CD4-positive, alpha-beta T cell treated with Interleukin-6 at 100 ng/mL for 8 hours (primary cell): ENCODE results near the gene AGAP3.

Experiments used
- DNase-seq: peaks from one replicate; pipeline ENCODE4 v3.0.0-alpha.2; 2020; ENCODE audit warnings: mixed read lengths, low spot score

Gene AGAP3

DNA sequence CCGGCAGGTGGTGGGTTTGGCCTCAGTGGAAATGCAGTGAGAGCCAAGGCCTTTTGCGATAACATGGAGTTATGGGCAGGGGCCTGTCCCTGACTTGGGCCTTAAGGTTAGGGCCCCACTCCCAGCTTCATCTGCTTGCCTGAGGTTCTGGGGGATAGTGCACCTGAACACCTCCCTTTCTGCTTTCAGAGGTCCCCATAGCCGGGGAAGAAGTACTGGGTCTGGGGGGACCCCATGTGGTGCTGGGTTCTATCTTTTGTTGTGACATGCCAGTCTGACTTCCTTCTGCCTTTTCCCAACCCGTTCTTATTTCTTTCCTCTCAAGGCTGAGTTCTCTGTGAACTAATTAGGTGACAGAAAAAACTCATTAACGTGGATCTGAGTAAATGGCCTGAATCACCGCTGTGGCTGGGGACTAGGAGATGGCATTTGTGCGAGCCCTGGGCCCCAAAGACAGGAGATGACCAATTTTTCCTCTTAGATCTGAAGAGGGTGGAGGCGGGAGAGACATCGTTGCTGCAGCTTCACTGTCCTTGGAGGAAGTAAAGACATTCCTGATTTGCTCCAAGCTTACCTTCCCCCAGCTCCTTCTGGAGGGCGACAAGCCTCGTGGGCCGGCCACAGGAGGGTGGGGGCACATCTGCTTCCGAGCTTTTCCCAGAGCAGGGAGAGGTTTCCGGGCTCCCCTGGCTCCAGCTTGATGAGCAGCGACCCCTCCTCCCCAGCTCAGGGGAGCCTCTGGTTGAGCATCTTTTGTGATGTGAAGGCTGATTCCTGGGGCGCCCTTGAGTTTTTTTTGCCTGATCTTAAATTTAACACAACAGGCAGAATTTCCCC is 2.0 kb downstream of the AGAP3 start:
- DNase-seq = no peak

GRCh38 chr7:151088856-151089699 is 2.8 kb downstream of the AGAP3 start:
- no peak for DNase-seq

DNA sequence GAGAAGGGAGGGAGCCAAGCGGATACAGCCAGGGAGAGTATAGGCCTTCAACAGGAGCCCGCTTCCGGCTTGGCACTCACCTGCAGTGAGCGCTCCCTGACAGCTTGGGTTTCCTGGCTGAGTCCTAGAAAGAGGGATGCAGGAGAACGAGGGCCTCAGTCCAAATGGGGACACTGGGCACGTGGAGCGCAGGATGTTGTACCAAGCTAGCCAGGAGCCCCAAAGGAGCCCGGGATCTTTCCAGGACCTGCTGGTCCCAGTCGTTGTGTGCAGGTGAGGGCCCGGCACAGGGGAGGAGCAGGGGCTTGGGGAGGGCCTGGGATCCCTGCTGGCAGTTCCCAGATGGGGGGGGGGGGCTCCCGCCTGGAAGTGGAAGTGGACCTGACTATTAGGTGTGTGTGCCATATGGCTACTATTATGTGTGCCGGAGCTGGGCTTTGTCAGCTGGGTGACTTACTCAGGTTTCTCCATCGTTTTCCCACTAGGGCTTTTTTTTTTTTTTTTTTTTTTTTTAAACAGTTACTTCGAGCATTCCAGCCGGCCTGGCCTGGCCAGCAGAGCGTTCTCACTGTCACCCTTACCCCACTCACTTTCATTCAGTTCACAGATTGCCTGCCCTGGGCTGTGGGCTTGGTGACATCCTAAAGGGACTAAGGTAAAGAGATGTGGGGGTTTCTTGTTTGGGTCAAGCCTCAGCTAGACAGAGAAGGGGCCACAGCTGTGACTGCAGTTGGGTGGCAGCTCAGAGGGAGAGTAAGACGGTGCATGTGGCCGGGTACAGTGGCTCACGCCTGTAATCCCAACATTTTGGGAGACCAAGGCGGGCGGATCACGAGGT is 3.8 kb downstream of the AGAP3 start:
- DNase-seq = no peak

DNA sequence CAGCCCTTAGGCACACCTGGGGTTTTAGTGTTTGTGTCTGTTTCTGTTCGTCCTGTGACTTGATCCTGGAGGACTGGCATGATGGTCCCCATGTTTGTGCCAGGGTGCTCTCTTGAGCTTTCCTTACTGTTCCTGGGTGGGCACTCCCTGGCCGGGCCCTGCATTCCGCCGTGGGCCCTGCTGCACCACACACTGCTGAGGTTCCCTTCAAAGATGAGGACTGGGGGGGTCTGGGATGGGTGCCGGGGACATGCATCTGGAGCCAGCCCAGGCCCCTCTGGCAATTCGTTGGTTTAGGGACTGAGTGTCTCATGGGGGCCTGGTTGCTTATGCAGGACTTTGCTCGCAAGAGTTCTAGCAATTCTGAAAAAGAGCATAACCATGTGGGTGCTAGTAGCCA is 4.7 kb downstream of the AGAP3 start:
- no peak for DNase-seq

- no peak for DNase-seq
Measured at GRCh38 chr7:151091431-151091830, 5.2 kb downstream of the AGAP3 start.

- no peak for DNase-seq
Measured at GRCh38 chr7:151091988-151092387, 5.7 kb downstream of the AGAP3 start.

GRCh38 chr7:151093748-151094147 is 7.5 kb downstream of the AGAP3 start:
- no peak for DNase-seq

GRCh38 chr7:151094675-151095074 is 8.4 kb downstream of the AGAP3 start:
- no peak for DNase-seq

- no peak for DNase-seq
Measured at GRCh38 chr7:151095123-151095797, 9.0 kb downstream of the AGAP3 start.

DNA sequence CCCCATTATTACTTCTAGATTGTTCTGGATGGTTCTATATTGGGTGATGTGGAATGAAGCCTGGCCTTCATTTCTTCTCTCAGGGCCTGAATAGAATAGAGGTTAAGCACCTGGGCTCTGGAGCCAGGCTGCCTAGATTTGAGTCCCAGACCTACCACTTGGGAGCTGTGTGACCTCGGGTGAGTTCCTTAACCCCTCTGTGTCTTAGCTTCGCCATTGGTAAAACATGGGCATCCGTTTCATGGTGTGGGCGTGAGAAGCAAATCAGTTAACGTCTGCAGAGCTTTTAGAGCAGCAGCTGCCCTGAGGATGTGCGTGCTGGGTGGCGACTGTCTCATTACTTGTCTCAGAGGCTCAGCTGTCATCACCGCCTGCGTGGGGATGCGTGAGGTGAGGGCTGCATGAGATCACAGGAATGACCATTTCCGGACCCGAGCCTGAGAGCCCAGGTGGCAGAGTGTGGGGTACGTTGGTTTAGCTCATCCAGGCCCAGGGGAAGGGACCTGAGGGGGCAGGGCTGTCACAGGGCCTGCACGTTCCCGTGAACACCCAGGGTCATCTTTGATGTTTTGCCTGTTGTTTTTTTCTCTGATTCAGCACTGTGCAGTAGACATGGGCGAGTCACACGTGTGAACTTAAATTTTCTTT is 9.7 kb downstream of the AGAP3 start:
- no peak for DNase-seq

DNA sequence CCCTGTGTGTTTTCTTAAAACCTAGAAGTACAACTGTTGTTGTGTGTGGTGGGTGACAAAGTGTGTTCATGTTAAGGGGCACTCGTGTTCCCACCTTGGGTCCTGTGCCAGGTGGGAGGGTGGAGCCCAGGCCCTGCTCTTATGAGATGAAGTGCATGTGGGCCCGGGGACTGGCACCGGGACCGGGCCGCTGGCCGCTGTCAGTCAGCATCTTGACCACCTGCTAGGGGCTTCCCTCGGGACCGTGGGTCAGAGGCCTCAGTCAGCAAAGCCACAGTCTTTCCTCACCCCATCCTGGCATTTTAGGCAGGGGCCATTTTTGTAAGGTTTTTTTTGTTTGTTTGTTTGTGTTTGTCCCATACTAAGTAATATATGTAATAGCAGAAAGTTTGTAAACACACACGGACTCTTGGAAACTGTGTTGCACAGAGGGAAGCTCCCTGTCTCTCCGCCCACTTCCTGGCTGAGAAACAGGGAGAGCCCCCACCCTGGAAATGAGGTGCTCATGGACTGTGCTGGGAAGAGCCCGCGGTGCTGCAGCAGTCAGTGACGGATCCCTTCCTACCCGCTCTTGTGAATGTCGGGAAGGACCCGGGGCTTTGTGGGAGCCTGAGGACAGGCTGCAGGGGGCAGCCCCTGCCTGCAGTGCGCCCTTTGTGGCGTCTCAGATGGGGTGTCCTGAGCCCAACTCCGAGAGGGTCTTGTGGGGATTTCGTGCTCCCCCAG is 13.4 kb downstream of the AGAP3 start:
- DNase-seq = no peak

DNA sequence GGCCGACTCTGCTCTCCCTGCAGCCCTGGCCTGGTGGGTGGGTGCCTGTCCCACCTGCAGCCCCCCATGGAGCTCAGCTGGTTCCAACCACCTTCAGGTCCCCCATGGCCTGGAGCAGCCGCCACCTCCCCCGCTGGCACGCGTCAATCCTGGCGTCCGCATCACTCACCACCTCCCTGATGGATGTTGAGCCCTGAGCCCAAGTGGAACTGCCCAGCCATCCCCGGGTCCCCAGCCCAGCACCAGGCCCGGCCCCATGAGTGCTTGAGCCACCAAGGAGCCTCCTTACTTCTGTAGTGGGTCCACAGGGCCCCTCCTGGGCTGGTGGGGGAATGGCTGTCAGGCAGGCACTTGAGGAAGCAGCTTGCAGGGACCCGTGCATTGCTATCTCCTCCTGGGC is 14.6 kb downstream of the AGAP3 start:
- DNase-seq = no peak

DNA sequence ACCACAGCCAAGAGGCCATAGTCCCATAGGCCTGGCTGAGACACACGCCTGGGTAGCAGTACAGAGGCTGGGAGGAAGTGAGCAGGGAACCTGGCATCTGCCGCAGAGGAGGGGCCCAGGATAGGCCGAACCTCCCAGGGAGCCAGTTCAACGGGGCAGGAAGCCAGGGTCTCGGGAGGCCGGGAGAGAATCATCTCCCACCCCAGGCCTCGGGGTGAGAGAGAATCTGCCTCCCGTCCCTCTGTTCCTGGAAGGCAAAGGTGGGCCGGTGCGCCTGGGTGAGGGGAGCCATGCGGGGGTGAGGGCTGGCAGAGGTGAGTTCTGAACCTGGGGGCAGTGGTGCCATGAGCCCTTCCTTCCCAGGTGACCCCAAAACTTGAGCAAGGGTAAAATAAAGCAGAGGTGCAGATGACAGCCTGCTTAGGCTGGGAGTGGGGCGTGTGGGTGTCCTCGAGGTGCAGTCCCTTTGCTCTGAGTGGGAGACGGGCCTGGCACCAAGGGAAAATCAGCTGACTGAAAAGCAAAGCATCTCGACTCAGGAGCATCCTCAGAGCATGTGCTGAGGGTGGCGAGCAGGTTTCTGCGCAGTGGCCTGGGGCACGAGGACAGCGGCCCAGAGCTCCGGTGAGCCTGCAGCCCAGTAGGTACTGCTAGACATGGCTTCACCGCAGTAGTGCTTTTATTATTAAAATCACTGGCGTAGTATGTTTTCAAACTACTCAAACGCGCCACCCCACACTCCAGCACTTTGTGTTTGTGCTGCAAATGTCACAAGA is 15.5 kb downstream of the AGAP3 start:
- DNase-seq = no peak

DNA sequence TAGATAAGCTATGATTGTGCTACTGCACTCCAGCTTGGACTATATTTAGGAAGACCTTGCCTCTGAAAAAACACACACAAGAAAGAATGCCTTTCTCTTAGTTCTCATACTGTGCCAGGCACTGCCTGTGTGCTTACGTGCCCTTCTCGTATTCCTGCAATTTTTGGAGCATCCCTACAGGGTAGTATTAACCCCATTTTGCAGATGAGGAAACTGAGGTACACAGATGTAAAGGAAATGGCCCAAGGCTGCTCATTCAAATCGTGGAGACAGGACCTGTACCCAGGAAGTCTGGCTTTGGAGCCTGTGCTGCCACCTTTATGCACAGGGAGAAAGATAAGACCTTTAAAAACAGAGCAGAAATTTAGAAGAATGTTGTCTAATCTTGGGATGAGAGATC is 16.7 kb downstream of the AGAP3 start:
- DNase-seq = no peak

DNA sequence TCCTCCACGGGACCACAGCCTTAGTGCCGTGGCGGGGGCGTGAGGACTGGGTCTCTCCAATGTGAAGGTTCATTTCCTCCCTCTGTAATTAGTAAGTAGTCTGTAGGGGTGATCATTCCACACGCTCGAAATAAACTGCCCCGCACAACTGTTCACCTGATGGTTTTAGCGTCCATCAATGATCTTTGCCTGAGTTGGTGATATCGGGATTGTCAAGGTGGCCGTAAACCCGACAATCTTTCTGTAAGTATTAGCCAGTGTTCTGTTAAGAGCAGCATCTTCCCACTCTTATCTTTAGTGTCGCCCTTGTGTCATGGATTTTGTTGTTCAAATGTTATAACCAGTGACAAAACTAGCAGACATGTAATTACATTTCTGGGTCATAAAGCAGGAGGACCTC is 17.7 kb downstream of the AGAP3 start:
- no peak for DNase-seq

DNA sequence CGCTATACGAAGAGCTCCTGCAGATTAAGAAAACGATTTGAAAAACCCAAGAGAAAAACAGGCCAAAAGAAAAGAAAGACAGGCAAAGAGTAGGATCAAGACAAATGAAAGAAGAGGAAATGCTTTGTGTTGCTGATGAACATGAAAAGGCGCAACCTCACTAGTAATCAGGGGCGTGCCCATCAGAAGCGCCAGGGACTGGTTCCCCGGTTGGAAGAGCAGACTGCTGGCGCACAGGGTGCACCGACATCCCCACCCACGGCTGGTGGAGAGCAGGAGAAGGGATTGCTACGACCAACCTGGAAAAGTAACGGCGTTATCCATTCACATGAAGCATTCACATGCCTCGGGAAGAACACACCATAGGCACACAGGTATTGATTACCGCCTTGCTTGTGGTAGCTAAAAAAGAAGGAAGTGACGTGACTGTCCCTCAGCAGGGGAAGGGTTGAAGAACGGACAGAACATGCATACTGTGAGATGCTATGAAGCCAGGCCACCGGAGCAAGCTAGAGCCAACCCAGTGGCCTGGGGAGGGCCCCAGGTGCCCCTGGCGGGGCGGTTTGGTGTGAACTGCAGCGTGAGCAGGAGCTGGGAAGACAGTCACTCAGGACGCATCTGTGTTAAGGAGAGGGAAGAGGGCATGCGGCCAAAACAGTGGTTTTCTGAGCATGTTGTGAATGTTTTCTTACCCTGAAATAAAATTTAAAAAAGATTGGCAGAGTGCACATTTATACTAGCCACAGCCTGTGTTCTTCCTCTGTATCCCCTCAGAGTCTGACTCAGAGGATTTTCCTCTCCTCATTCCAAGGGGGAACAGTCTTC is 18.3 kb downstream of the AGAP3 start:
- DNase-seq = no peak

GRCh38 chr7:151107882-151108281 is 21.6 kb downstream of the AGAP3 start:
- no peak for DNase-seq

DNA sequence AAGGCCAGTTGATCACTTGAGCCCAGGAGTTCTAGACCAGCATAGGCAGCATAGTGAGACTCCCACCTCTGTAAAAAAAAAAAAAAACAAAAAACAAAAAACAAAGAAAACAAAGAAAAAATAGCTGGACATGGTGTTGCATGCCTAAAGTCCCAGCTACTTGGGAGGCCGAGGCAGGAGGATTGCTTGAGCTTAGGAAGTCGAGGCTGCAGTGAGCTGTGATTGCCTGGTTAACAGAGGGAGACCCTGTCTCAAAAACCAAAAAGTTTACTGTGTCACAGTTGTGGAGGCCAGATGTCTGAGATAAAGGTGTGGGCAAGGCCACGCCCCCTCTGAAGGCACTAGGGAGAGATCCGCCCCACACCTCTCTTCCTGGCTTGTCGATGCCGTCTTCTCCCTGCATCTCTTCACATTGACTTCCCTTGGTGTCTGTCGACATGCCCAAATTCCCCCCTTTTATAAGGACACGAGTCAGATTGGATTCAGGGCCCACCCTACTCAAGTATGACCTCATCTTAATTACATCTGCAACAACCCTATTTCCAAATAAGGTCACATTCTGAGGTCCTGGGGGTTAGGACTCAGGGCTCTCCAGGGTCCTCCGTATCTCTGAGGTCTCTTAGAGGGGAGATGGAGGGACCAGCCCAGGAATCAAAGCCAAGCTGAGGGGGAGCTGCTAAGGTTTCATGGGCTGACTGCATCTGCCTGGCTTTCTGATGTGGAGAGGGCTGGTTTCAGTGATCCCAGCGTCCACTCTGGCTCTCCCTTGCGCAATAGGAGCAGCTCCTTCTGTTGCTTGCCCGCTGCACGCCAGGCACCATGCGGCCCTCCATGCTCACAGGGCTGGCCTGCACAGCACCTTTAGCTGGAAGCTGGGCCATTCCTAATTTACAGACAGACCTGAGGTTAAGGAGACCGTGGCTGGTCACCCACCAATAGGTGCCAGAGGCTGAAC is 23.1 kb downstream of the AGAP3 start:
- DNase-seq = no peak
